Measurements from ENCODE around the gene ATG101. TPM values are rescaled to one million over a fixed set of nuclear protein-coding genes. Genes with fewer than 3 reads are reported as not detected.
"Not testable (repeated sequence)": the region's sequence is repeated elsewhere in the genome, so short reads cannot be mapped to it uniquely, and the experiment has no call there.

The ATG101 gene
- total RNA-seq, 1 donor from 2014 or later, result 181 TPM

DNA sequence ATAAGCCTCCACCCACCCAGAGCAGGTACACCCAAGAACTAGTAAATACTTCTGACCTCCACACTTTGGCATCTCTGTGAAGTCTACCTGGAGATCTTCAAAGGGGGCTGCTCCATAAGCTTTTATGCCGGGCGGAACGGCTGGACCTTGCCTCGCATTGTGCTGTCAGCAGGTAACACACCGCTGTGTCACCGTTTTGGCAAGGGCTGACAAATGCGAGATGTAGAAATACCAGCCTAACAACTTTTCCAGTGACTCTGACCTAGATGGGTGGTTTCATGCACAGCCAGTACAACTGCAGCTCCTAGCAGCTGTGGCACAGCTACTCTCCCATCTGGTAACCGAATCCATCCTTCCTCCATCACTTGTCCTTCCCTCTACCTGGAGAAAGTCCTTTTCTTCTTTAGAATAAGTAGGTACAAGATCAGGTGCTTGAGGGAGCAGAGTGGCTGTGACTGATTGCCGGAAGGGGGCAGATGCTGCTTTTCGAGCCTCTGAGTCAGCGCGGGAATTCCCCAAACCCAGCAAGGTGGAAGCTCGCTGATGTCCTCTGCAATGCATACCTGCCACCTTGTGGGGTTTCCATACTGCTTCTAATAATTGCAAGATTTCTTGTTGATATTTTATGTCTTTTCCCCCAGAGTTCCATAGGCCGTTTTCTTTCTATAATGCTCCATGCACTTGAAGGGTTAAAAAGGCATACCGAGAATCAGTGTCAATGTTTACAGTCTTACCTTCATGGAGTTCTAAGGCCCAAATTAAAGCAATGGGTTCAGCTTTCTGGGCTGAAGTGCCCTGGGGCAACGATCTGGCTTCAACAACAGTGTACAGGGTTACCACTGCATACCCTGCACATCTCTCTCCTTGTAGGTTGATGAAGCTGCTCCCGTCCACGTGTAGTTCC lies 46.7 kb downstream of the ATG101 start:
- TF ChIP-seq, protein P1, sequence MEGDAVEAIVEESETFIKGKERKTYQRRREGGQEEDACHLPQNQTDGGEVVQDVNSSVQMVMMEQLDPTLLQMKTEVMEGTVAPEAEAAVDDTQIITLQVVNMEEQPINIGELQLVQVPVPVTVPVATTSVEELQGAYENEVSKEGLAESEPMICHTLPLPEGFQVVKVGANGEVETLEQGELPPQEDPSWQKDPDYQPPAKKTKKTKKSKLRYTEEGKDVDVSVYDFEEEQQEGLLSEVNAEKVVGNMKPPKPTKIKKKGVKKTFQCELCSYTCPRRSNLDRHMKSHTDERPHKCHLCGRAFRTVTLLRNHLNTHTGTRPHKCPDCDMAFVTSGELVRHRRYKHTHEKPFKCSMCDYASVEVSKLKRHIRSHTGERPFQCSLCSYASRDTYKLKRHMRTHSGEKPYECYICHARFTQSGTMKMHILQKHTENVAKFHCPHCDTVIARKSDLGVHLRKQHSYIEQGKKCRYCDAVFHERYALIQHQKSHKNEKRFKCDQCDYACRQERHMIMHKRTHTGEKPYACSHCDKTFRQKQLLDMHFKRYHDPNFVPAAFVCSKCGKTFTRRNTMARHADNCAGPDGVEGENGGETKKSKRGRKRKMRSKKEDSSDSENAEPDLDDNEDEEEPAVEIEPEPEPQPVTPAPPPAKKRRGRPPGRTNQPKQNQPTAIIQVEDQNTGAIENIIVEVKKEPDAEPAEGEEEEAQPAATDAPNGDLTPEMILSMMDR (IDR thresholded peaks at IDR 0.05; ENCODE audit: insufficient read depth, low read length, severe bottlenecking), result peak; percentile 36

DNA sequence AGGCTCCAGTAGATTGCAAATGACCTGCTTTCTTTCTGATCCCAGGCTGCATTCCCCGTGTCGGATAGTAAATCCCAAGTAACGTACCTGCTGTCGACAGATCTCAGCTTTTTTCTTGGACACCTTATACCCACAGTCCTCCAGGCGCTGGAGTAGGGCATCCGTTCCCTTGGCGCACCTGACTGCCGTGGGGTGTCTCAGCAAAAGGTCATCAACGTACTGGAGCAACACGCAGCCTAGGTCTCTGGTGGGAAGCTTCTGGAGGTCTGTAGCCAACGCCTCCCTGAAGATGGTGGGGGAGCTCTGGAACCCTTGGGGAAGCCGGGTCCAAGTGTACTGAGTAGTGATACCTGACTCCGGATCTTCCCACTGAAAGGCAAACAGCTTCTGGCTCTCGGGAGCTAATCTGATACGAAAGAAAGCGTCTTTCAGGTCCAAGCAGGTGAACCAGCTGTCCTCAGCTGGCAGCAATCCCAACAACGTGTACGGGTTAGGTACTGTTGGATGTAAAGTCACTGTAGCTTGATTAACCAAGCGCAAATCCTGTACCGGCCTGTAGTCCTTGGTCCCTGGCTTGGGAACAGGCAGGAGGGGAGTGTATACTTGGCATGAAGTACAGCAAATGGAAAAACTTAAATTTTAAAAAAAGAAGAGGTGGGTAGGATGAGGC lies 48.2 kb downstream of the ATG101 start:
- H3K36me3 ChIP-seq (ENCODE audit: control insufficient read depth, insufficient read depth, low read length); H3K27me3 ChIP-seq (ENCODE audit: control insufficient read depth, insufficient read depth, low read length); FAIRE-seq; H3K4me3 ChIP-seq (ENCODE audit: low read depth, low read length): not testable (repeated sequence)
- DNase-seq (ENCODE audit: low read depth), result peak; percentile 30

More for the DNA sequence above, 46.7 kb downstream of the ATG101 start:
- not testable (repeated sequence) for FAIRE-seq; H3K27me3 ChIP-seq (ENCODE audit: control insufficient read depth, insufficient read depth, low read length); H3K36me3 ChIP-seq (ENCODE audit: control insufficient read depth, insufficient read depth, low read length); H3K4me3 ChIP-seq (ENCODE audit: low read depth, low read length)
- peak; percentile 89 for DNase-seq (ENCODE audit: low read depth)

DNA sequence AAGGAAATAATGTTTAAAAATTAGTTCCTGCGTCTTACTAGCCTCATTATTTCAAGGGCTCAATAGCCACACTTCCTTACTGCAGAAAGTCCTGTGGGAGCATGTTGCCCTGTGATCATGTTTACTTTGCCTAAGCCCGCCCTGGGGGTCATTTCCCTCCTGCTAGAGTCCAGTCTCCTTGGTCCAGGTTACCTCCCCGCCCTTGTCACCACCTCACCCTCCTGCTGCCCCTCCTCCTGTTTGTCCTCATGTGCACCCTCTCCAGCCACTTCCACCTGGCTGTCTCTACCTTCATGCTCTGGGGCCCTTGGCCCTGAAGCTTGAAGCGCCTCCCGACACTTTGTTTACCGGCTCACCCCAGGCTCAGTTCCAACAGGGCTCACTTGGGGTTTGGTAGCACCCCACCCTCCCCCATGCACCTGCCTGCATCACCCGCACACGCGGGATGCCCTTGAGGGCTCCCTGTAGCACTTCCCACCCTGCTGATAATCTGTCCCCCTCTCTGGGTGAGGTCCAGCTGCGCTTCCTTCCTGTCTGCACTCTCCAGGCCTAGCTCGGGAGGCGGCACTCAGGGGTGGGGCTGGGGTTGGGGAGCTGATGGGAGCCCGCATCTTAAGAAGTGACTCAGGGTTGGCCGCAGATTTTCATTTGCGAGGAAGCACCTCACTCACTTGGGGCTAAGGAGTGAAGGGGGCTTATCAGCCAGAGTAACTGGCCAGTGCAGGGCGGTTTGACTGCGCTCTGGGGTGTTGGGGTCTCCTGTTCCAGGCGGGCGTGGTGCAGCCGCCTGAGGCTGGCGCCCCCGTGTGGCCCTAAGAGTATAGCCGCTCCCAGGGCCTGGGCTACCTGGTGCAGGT lies 49.8 kb downstream of the ATG101 start:
- DNase-seq (ENCODE audit: low read depth), result peak; percentile 37
- TF ChIP-seq, protein P1 (IDR thresholded peaks at IDR 0.05; ENCODE audit: insufficient read depth, low read length, severe bottlenecking), result peak; percentile 81
- peaks cover 4% of the 10 kb centered on the region for H3K27me3 ChIP-seq (ENCODE audit: control insufficient read depth, insufficient read depth, low read length)
- no peak for FAIRE-seq
- no peaks in the 10 kb centered on the region for H3K36me3 ChIP-seq (ENCODE audit: control insufficient read depth, insufficient read depth, low read length)
- H3K4me3 ChIP-seq (ENCODE audit: low read depth, low read length), result no peak overlapping the region

DNA sequence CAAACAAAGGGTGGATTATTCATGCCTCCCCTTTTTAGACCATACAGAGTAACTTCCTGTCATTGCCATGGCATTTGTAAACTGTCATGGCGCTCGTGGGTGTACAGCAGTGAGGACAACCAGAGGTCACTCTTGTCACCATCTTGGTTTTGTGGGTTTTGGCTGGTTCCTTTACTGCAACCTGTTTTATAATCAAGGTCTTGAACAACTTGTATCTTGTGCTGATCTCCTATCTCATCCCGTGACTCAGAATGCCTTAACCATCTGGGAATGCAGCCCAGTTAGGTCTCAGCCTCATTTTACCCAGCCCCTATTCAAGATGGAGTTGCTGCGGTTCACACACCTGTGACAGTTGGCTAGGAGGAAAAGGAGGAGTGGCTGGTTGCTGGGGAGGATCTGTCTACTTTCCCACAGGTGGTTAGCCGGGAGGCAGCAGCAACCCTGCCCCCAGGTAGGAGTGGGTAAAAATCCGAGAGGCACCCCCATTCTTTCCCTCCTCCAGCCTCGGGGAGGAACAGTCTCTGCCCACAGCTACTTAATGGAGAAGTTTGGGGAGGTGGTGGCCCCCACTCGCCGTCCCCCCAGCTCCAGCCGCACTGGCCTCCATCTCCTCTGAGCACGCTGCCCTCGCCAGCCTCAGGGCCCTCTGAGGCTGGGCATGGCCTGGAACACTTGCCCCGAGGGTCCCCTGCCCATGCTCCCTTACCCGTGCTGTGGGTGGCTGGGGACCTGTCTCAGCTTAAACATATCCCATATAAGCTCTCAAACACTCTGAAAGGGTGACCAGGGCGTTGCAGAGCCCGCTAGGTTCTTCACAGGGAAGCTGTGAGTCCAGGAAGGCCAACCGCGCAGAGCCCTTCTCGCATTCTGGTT lies 51.4 kb downstream of the ATG101 start:
- H3K27me3 ChIP-seq (ENCODE audit: control insufficient read depth, insufficient read depth, low read length), result peaks cover 4% of the 10 kb centered on the region
- no peak overlapping the region for H3K4me3 ChIP-seq (ENCODE audit: low read depth, low read length)
- no peak for FAIRE-seq
- no peaks in the 10 kb centered on the region for H3K36me3 ChIP-seq (ENCODE audit: control insufficient read depth, insufficient read depth, low read length)
- no peak for DNase-seq (ENCODE audit: low read depth)
- TF ChIP-seq, protein P1 (IDR thresholded peaks at IDR 0.05; ENCODE audit: insufficient read depth, low read length, severe bottlenecking), result no peak

DNA sequence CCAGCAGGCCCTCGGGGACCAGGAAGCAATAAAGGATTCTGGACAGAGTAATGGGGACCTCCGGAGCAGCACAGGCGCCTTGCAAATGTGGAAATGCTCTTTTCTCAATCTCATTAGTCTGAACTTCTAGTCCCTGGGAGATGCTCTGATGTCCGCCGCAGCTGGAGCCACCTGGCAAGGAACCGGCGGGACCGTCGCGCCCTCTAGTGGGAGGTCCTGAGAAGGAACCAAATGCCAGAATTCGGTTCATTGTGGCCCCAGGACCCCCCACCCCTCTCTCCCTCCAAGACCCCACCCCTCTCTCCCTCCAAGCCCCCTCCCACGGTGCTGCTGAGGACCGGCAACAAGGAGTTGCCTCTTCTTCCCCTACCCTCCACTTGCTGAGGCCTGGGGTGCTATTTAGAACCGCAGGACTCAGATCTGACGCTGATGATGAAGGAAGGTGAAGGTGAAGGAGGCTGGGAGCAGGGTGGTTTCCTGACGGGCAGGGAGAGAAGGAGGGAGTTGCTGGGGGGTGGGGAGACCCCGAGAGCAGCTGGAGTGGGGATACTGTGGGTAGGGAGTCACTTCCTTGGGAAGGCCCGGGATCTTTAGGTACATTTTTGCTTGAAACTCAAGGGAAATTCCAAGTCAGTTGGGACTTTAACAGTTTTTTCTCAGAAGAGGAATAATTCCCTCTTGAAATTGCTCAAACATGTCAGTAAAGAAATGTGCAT lies 52.2 kb downstream of the ATG101 start:
- TF ChIP-seq, protein P1 (IDR thresholded peaks at IDR 0.05; ENCODE audit: insufficient read depth, low read length, severe bottlenecking), result peak; percentile 87
- DNase-seq (ENCODE audit: low read depth) (no peak), FAIRE-seq (no peak)
- Histone ChIP-seq H3K27me3 (ENCODE audit: control insufficient read depth, insufficient read depth, low read length) (peaks cover 4% of the 10 kb centered on the region), H3K4me3 (ENCODE audit: low read depth, low read length) (no peak overlapping the region), H3K36me3 (ENCODE audit: control insufficient read depth, insufficient read depth, low read length) (no peaks in the 10 kb centered on the region)

Measured in bronchial epithelial cell (primary cell).